ENCODE results near the gene TMEM129.

Gene TMEM129, protein sequence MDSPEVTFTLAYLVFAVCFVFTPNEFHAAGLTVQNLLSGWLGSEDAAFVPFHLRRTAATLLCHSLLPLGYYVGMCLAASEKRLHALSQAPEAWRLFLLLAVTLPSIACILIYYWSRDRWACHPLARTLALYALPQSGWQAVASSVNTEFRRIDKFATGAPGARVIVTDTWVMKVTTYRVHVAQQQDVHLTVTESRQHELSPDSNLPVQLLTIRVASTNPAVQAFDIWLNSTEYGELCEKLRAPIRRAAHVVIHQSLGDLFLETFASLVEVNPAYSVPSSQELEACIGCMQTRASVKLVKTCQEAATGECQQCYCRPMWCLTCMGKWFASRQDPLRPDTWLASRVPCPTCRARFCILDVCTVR

GRCh38 chr4:1721003-1721665 lies at the start of gene TMEM129, which contains the start of gene TACC3:
TSS of gene TMEM129 (minus strand) at chr4:1721323. CDS start at chr4:1720837, 486 bp downstream.
TSS of gene TACC3 (plus strand) at chr4:1721521. CDS start at chr4:1723422, 1,901 bp downstream.
- DNase-seq, result peak; percentile 71 to 97 (median 94)

- DNase-seq, result no peak
Measured at GRCh38 chr4:1770791-1771231, 49.7 kb upstream of the TMEM129 start.

DNA sequence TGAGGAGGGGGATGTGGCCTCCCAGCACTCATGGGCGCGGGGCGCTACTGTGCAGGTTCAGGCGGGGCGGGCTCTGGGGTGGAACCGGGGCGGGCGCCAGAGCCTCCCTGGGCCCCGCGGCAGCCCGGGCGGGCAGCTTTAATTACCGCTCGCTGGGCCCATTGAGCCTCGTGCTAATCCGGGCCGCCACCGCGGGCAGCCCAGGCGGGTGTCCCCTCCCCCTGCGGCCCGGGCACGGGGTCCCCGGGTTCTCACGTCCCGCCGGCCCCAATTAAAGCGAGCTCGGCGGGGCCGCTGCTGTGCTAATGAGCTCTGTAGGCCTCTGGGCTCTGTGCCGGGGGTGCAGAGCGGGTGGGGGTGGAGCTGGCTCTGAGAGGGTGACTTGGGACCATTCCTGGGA lies 49.1 kb upstream of the TMEM129 start:
- peak in 35 of 58 donors; percentile 19 to 85 (median 56) for DNase-seq

DNA sequence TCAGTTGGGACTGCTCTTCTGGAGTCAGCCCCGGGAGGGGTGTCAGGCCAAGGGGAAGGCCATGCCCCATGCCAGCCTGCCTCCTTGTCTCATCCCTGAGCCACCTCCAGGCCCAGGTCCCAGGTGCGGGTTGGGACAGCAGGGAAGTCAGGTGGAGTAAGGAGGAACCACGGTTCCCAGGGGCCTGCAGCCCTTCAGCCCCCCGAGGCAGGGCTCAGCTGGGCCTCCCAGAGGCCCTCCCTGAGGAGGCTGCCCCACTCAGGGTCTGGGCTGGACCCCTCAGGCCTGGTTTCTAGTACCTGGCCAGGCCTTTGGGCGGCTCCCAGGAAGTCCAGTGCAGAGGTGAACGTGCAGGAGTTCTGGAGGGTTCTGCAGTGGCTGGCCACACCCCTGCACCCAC lies 48.6 kb upstream of the TMEM129 start:
- DNase-seq, result no peak

- no peak for DNase-seq
Measured at GRCh38 chr4:1768367-1769034, 47.4 kb upstream of the TMEM129 start.

DNA sequence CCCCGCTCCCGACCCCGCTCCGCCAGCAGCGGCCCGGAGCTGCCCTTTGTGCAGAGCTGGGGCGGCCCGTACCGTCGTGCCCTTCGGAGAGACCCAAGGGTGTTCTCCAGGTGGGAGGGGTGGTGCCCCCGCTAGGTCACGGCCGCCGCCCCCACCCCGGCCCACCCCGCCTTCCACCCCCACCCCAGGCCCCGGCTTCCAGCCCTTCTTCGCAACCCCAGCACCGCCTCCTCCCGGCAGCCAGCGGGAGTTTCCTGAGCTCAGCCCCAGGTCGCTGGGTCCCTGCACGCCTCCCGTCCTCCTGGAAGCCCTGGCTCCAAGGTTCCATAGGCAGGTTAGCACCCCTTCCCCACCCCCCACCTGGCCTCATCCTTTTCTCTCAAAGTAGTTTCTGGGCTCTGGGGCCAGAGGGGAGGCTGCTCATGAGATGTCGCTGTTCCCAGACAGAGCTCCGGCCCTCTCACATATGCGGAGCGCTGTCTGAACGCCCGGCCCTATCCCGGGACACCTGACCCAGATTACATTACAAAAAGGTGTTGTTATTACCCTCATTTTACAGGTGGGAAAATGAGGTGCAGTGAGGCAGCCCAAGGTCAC lies 46.7 kb upstream of the TMEM129 start:
- no peak for DNase-seq

DNA sequence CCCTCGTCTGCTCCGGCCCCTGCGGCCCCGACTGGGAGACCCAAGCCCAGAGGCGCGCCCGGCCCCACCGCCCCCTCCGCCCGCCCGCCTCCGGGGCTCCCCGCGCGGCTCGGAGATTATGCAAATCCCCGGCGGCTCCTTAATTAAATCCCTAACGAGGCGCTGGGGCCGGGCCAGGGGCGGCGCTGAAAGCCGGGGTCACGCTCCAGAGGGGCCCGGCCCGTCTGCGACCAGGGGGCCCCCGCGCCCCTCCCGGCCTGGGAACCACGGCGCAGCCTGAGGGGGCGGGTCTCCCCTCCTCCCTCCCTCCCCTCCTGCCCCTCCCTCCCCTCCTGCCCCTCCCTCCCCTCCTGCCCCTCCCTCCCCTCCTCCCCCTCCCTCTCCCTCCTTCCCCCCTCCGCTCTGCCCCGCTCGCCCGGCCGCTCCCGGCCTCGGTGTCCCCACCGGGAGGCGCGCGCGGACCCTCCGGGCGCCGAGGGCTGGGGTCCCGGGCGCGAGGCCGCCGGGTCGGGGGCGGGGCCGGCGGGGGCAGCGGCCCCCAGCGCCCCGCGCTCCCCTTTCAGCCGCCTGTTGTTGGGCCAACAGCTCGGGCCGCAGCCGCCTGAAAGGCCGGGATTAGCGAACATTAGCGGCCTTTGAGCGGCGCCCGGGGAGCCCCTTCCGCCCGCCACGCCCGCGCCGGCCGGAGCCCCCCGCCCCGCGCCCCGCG lies 46.1 kb upstream of the TMEM129 start:
- peak in 28 of 58 donors; percentile 10 to 72 (median 42) for DNase-seq

DNA sequence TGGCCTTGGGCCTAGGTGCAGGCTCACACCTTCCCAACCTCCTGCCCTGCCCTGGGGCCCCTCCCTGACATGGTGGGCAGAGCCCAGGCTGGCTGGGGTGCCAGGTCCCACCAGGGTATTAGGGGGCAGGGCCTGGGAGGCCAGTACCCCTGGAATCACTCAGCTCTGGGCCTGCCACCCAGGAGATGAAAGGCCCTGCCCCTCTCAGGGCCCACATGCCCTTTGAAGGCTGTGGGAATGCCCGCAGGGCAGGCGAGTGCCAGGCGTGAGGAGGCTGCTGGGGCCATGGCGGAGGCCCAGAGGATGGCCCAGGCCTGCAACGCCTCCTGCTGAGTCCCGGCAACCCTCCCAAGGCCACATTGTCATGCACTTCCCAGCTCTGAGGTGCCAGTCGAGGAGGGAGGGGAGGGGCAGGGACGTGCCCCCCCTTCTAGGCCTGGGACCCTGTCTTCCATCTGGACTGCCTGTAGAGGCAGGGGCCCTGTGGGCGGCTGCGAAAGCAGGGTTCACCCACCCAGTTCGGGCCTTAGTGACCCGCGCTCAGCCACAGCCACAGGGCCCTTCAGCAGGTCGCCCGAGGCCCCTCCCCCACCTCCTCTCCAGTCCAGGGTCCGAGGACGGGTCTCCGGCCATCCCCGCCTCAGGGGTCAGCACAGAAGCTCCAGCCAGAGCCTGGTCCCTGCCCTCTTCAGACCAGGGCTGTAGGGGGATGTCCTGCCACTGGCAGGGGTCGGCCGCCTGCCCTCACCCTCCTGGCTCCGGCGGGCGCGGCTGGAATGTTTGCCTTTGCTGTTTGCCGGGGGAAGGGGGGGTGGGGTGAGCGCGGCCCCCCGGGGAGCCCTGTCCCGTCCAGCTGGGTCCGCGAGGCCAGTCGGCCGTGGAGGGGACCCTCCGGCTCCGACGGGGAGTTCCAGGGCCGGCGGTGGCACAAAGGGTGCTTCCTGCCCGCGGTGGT lies 45.3 kb upstream of the TMEM129 start:
- peak in 4 of 58 donors; percentile 12 to 43 (median 34) for DNase-seq

DNA sequence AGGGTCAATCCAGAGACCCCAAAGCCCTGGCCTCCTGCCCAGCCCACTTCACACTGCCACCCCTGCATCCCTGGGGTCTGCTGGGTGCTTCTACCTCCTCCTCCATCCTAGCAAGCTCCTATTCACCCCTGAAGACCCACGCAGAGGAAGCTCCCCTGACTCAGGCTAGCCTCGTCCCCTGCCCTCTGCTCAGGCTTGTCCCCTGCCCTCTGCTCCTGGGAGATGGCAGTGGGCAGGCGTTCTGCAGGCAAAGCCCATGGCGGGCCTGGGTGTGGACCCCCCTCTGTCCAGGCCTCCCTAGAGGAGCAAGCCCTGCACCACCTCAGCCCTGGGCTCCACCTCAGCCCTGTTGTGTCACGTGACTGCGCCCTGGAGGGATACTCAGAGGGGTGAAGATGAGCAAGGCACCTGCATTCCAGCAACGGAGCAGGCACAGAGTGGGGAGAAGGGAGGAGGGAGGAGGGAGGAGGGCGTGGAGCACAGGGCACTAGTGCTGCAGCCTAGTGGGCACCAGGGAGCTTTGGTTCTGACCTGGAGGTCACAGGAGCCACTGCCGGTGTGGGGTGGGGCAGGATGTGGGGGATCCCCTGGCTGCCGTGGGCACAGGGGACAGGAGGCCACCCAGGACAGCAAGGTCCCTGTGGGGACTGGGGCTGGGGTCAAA lies 44.4 kb upstream of the TMEM129 start:
- no peak for DNase-seq

GRCh38 chr4:1764670-1765069 lies 43.5 kb upstream of the TMEM129 start:
- no peak for DNase-seq

DNA sequence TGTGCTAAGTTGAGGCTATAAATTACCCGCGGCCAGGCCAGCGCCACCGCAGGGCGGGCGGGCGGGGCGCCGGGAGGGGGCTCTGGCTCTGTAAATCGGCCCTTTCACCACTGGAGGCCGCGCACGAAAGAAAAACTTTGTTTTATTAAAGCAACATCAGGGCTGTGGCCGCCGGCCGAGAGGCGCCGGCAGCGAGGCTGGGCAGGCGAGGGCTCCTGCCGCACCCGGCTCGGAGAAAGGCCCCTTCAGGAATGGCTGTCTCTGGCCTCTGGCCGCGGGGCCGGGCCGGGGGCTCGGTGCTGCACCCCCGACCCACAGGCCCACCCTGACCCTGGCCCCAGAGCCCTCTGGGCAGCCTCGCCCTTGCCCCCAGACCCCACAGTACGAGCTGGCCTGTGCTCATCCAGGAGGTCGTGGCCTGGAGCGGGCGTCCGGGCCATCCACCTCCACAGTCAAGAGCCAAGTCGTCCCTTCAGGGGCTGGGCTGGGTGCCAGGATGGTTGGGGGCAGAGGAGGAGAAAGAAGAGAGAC lies 42.5 kb upstream of the TMEM129 start:
- peak in 40 of 58 donors; percentile 14 to 72 (median 44) for DNase-seq

DNA sequence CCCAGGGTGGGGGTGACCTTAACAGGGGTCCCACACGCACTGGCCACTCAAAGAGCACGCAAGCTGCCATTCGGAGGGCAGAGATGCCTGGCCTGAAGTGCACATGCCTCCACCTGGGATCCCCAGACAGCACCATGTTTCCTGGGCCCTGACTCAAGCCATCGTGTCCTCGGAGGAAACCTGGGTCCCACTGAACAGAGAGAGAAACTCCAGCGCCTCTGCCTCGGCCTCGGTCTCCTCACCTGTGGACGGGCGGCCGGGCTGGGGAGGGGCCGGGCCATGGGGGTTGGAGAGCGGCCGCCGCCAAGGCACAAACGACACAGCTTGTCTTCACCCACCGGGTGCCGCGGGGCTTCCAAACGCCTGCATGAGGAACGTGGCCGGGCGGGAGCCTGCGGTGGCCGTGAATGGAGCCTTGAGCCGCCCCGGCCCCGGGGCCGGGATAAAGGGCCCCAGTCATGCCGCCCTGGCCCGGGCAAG lies 42.0 kb upstream of the TMEM129 start:
- peak in 1 of 58 donors; percentile 59 for DNase-seq

DNA sequence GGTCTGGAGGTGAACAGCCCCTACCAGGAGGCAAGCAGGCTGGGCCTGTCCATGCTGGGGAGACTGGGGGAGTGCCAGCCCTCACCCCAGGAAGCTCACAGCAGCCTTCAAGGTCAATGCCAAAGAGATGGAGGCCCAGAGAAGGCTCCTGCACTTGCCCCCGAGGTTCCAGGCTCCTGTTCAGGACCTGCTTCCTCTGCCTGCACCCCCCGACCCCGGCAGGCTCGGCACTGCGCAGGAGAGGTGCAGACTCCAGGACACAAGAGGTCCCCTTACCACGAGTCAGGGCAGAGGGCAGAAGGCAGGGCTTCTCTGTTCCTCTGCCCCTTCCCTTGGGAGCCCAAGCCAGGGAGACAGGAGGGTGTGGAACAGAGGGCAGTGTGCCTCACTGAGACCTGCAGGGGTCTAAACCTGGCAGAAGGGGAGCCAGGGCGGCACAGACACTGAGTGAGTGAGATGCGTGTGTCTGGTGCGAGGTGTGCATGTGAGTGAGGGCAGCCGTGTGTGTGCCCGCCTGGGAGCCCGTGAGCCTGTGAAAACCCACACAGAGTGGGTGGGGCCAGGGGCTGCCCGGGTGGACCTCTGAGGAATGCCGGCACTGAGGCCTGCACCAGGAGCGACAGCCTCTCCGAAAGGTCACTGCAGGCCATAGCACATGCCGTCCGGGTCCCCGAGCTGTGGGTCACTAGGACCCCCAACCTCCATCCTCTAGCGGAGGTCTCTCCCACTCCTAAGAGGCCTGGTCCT lies 41.3 kb upstream of the TMEM129 start:
- no peak for DNase-seq

GRCh38 chr4:1761130-1761689 lies 40.1 kb upstream of the TMEM129 start:
- no peak for DNase-seq

DNA sequence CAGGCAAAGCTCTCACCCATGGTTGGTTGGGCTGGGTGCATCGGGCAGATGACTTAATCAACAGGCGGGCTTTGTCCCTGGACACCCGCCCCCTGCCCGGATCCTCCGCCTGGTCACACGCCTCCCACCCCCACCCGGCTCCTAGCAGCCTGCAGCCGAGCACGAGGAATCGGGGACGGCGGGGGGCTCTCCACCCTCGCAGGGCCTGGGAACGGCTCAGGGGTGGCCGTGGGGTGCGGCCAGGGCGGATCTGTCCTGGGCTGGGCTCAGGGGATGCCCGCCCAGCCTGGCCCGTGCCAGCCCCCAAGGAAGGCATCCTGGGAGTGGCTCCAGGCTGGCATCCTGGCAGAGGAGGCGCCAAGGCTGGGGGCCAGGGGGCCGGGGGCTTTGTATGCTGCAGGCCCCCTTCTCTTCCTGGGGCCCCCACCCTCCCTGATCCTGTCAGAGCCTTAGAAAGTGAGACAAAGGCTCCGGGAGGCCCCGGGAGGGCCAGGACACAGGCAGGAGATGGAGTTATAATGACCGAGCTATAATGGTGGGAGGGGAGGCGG lies 39.5 kb upstream of the TMEM129 start:
- DNase-seq, result peak in 1 of 58 donors; percentile 47

GRCh38 chr4:1759818-1760223 lies 38.7 kb upstream of the TMEM129 start:
- DNase-seq, result no peak

DNA sequence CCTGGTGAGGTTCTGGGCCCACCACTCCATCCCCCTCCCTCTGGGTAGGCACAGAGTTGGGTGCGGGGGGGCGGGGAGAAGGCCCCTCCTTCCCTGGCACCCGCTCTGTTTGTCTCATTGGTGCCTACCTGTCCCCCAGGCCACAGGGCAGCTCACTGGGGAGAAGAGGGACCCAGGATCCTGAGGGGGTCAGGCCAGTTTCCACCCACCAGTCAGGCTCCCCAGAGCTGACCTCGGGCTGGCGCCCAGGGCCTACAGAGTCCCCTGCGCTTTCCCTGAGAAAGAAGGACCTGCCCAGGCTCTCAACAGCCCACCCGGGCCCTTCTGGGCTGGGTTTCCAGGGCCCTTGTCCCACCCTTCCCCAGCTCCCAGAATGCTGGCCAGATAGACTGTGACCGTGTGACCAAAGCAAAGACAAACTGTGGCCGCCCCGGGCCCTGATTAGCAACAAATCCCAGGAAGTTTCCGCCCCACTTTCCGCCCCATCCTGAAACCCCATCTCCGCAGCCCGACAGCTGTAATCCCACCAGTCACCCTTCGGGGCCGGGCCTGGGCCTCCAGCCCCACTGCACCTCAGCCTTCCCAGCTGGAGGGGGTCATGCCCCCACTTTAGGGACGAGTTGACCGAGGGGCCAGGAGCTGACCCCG lies 38.2 kb upstream of the TMEM129 start:
- no peak for DNase-seq

Measured in anterior cingulate cortex (tissue), 58 donors.